CD8-positive, alpha-beta memory T cell (primary cell): ENCODE measurements around the gene SMTNL2. TPM values are rescaled to one million over a fixed set of nuclear protein-coding genes. Genes with fewer than 3 reads are reported as not detected.

ENCODE experiments used
- CTCF ChIA-PET: fragments of 350-600 bp; sonication (Branson Sonifier 250); formaldehyde crosslinking; loops from one replicate; lab custom pipeline; 2021; ENCODE audit warnings: antibody characterized with exemption; lab: Charles Lee
- POLR2A ChIA-PET: fragments of 350-600 bp; sonication (Branson Sonifier 250); formaldehyde crosslinking; loops from one replicate; lab custom pipeline; 2021; ENCODE audit warnings: antibody characterized with exemption; lab: Charles Lee
- DNase-seq, 5 donors: peaks; one replicate each; pipeline versions ENCODE4 v3.0.0 to v3.0.0-alpha.2; 2020 to 2022; ENCODE audit warnings: mixed read lengths in 1 of 5
- H3K27ac ChIP-seq: one replicate; pipeline ENCODE4 v1.7.0; 2013; ENCODE audit warnings: low read depth, mild to moderate bottlenecking, low read length, moderate library complexity
- H3K27me3 ChIP-seq: 2 replicates; pipeline ENCODE4 v1.7.0; 2013; ENCODE audit warnings: low read length, mild to moderate bottlenecking; ENCODE audit not compliant: insufficient read depth, poor library complexity, severe bottlenecking
- H3K36me3 ChIP-seq: 2 replicates; pipeline ENCODE4 v1.7.0; 2013; ENCODE audit warnings: mild to moderate bottlenecking, low read length, moderate library complexity; ENCODE audit not compliant: insufficient read depth
- H3K4me1 ChIP-seq: 2 replicates; pipeline ENCODE4 v1.7.0; 2013; ENCODE audit warnings: mild to moderate bottlenecking, low read length, moderate library complexity; ENCODE audit not compliant: insufficient read depth
- H3K4me3 ChIP-seq: 2 replicates; pipeline ENCODE4 v1.7.0; 2013; ENCODE audit warnings: mild to moderate bottlenecking, low read length
- H3K9me3 ChIP-seq: 2 replicates; pipeline ENCODE4 v1.7.0; 2013; ENCODE audit warnings: mild to moderate bottlenecking, low read length
- H3K27ac Mint-ChIP-seq, 8 donors: one replicate each; pipeline ENCODE4 v1.8.0; 2020 to 2021; ENCODE audit warnings: mixed read lengths in 8 of 8, mild to moderate bottlenecking in 6 of 8, inconsistent platforms in 3 of 8, moderate library complexity in 3 of 8
- H3K27me3 Mint-ChIP-seq, 2 donors: one replicate each; pipeline ENCODE4 v1.8.0; 2020 to 2021; ENCODE audit warnings: mixed read lengths in 2 of 2, mild to moderate bottlenecking in 1 of 2, moderate library complexity in 1 of 2
- H3K36me3 Mint-ChIP-seq, 3 donors: one replicate each; pipeline ENCODE4 v1.8.0; 2020 to 2021; ENCODE audit warnings: mixed read lengths in 3 of 3, inconsistent platforms in 1 of 3, mild to moderate bottlenecking in 1 of 3
- H3K4me1 Mint-ChIP-seq, 3 donors: one replicate each; pipeline ENCODE4 v1.8.0; 2020 to 2021; ENCODE audit warnings: mixed read lengths in 3 of 3, inconsistent platforms in 1 of 3, mild to moderate bottlenecking in 1 of 3
- H3K4me3 Mint-ChIP-seq, 7 donors: one replicate each; pipeline ENCODE4 v1.8.0; 2020 to 2021; ENCODE audit warnings: mixed read lengths in 7 of 7, mild to moderate bottlenecking in 6 of 7, moderate library complexity in 4 of 7, inconsistent platforms in 2 of 7
- H3K9me3 Mint-ChIP-seq, 5 donors: one replicate each; pipeline ENCODE4 v1.8.0; 2020 to 2022; ENCODE audit warnings: mixed read lengths in 5 of 5, mild to moderate bottlenecking in 3 of 5, moderate library complexity in 2 of 5, inconsistent platforms in 1 of 5
- polyA plus RNA-seq: library from polyadenylated mRNA; unstranded; fragments of 300-500 nt; fragmentation: Illumina TruSeq; gene quantifications from one replicate; pipeline ENCODE4 v1.2.3, GENCODE V29; 2021
- total RNA-seq, 2 experiments: library from RNA; stranded (reverse); gene quantifications; one replicate each; pipeline ENCODE4 v1.2.3, GENCODE V29; 2021

SMTNL2 gene
- total RNA-seq, result not detected
- polyA plus RNA-seq, result not detected

DNA sequence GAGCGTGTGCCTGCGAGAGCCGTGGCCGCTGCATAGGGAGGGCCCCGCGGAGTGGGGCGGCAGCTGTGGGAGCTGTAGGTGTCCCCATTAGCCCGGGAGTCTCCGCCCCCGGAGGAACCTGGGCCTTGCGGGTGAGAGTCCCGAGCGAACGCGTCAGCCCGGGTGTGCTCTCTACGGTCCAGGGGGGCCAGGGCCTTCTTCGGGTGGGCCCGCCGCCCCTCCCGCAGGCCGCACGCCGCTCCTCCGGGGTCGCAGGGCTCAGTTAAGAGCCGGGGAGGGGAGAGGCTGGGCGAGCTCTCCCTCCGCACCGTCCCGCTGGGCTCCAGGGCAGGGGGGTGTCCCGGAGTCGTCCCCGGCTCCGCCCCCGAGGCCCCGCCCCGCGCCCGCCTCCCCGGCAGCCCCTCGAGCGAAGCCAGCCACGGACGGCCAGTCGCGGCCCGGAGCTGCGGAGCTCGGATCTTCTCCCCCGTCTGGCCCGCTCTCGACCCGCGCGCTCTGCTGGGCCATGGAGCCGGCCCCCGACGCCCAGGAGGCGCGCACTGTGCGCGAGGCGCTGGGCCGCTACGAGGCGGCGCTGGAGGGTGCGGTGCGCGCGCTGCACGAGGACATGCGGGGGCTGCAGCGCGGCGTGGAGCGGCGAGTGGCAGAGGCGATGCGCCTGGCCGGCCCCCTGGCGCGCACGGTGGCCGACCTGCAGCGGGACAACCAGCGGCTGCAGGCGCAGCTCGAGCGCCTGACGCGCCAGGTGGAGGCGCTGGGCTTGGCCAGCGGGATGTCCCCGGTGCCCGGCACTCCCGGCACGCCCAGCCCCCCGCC, at the start of gene SMTNL2:
Gene SMTNL2, plus strand, starts transcription at position 429 of the 816 bp plus-strand sequence. Its CDS starts 77 bp downstream, at position 506.
- CTCF ChIA-PET, result no interaction called here
- peak in 1 of 5 donors; percentile 19 for DNase-seq
- POLR2A ChIA-PET, result no interaction called here

DNA sequence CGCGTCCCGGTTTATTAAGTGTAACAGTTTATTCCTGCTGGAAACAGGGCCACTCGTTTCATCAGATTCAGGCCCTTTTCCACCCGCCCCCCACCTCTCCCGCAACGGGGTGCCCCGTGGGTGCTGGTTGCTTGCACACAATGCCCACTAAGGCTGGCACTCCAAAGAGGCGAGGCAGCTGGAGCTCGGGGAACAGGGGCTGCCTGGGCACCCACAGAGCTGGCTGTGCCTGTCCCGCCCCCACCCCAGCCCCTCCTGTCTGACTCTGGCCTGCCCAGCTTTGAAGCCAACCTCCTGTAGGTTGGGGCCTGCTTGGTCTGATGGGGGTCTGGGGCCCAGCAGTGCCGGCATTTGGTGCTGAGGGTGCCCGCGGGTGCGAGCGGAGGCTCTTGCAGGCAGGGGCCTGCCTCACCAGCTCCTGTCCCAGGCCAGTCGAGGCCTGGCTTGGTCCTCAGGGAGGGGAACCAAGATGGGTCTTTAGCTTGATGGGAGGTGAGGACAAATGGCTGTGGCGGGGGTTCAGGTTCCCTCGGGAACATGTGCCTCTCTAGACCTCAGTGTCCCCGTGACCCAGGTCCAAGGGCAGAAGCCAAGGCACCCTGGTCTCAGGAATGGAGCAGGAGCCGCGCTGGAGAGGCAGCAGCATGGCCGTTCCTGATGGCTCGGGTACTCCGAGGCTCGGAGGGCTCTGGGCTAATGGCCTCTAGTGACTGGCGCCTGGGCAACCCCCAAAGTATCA, 49.2 kb upstream of the SMTNL2 start:
- Histone ChIP-seq H3K4me3 (no peak overlapping the region), H3K27ac (no peak overlapping the region), H3K27me3 (no peaks in the 10 kb centered on the region), H3K4me1 (no peaks in the 10 kb centered on the region), H3K36me3 (no peaks in the 10 kb centered on the region), H3K9me3 (no peaks in the 10 kb centered on the region)
- no peak overlapping the region for H3K4me3 Mint-ChIP-seq
- ChIA-PET CTCF (no interaction called here), POLR2A (no interaction called here)
- H3K4me1 Mint-ChIP-seq, result peaks cover 0 to 9% (median 4%) of the 10 kb centered on the region in 3 donors
- H3K9me3 Mint-ChIP-seq, result no peaks in the 10 kb centered on the region
- peaks cover 0 to 1% of the 10 kb centered on the region in 2 donors for H3K27me3 Mint-ChIP-seq
- peak overlapping the region in 1 of 8 donors; percentile 39 for H3K27ac Mint-ChIP-seq
- peaks cover 0 to 23% (median 0%) of the 10 kb centered on the region in 3 donors for H3K36me3 Mint-ChIP-seq
- no peak for DNase-seq

More for the DNA sequence above, at the start of gene SMTNL2:
- Mint-ChIP-seq H3K4me1 (peaks cover 4 to 14% (median 4%) of the 10 kb centered on the region in 3 donors), H3K9me3 (no peaks in the 10 kb centered on the region), H3K36me3 (no peaks in the 10 kb centered on the region), H3K4me3 (peak within 1 kb of the TSS; percentile 7 to 82 (median 73)), H3K27ac (no peak within 1 kb of the TSS), H3K27me3 (peaks cover 31 to 45% of the 10 kb centered on the region in 2 donors)
- Histone ChIP-seq H3K4me3 (no peak within 1 kb of the TSS), H3K27me3 (peaks cover 22% of the 10 kb centered on the region), H3K36me3 (no peaks in the 10 kb centered on the region), H3K27ac (no peak within 1 kb of the TSS), H3K4me1 (no peaks in the 10 kb centered on the region), H3K9me3 (no peaks in the 10 kb centered on the region)

DNA sequence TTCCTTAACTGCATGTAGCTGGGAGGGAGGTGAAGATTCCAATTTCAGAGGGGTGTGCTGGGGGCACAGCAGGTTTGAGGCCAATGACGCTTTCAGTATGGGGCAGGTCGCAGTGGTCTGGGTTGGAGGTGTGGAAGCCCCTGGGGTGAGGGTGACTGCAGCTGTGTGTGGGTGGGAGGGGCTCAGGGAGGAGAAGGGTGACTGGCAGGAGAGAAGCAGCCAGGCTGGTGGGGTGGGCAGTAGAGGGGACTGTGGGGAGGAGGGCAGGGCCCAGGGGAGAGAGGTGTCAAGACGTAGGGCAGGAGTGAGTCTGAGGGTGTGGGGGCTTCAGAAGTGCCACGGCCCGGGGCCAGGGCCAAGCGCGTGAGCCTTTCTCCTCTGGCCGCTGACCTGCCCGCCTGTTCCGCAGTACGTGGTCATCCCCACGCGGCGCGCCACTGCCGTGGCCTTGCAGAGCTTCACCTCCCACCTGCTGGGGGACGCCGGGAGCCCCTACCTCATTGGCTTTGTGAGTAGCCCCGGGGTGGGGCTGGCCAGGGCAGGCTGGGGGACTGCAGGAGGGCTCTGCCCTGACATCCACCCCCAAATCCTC, 48.6 kb upstream of the SMTNL2 start:
- no peaks in the 10 kb centered on the region for H3K27me3 ChIP-seq
- no peaks in the 10 kb centered on the region for H3K4me1 ChIP-seq
- Mint-ChIP-seq H3K9me3 (no peaks in the 10 kb centered on the region), H3K36me3 (peaks cover 0 to 29% (median 0%) of the 10 kb centered on the region in 3 donors), H3K27ac (peak overlapping the region in 1 of 8 donors; percentile 39), H3K27me3 (no peaks in the 10 kb centered on the region), H3K4me1 (peaks cover 0 to 9% (median 4%) of the 10 kb centered on the region in 3 donors), H3K4me3 (no peak overlapping the region)
- no peak overlapping the region for H3K4me3 ChIP-seq
- no peaks in the 10 kb centered on the region for H3K36me3 ChIP-seq
- ChIA-PET POLR2A (no interaction called here), CTCF (no interaction called here)
- DNase-seq, result no peak
- H3K27ac ChIP-seq, result no peak overlapping the region
- H3K9me3 ChIP-seq, result no peaks in the 10 kb centered on the region

DNA sequence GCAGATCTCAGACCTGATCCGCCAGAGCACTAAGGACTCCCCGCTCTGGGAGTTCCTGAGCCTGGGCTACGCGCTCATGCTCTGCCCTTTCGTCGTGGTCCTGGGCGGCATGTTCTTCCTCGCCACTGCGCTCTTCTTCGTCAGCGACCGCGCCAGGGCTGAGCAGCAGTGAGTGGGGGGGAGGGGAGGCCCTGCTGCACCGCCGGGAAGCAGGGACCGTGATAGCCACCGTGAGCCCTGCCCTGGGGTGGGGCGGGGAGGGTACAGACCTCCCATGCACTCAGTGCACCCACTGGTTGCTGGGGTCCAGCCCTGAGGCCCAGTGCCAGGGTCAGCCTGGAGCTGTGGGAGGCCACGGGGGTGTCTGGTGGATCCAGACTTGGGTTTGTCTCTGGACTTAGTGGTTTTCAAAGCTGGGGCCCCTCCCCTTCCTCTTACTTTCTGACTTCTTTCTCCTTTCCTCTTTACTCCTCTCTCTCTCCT, 48.0 kb upstream of the SMTNL2 start:
- CTCF ChIA-PET, result interaction anchor here (2.2 kb wide), 1 partner anchor 90 kb away, joined by 4 read pairs; no protein-coding TSS in a partner anchor

DNA sequence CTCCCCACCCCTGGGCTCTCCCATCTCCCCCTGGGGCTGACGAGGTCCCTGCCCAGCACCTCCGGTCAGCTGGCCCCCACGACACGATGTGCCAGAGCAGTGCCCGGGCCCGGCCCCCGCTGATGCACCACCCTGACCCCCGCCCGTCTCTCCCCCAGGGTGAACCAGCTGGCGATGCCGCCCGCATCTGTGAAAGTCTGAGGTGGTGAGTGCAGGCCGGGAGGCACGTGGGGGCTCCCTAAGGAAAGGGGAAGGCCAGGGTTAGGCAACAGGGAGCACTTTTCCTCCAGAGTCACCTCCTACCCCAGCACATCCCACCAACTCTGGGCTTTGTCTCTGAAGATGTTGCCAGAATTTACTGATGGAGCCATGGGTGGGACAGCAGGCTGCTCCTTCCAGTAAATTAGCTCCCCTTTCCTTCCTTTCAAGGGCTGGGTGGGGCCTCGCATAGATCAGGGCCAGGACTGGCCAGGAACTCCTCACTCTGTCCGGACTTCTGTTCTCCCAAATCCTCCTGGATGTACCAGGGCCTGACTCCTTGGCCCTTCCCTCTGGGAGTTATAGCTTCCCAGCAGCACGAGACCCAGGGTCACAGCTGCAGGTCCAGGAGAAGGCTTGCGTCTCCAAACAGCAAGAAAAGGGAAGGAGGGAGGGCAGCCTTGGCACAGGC, 47.5 kb upstream of the SMTNL2 start:
- Histone ChIP-seq H3K36me3 (peaks cover 7% of the 10 kb centered on the region), H3K9me3 (no peaks in the 10 kb centered on the region), H3K4me1 (no peaks in the 10 kb centered on the region), H3K27me3 (no peaks in the 10 kb centered on the region), H3K27ac (no peak overlapping the region), H3K4me3 (no peak overlapping the region)
- ChIA-PET CTCF (interaction anchor here (2.2 kb wide), 1 partner anchor 89 kb away, joined by 4 read pairs; no protein-coding TSS in a partner anchor), POLR2A (no interaction called here)
- Mint-ChIP-seq H3K36me3 (peaks cover 0 to 39% (median 0%) of the 10 kb centered on the region in 3 donors), H3K27me3 (no peaks in the 10 kb centered on the region), H3K4me3 (no peak overlapping the region), H3K9me3 (no peaks in the 10 kb centered on the region), H3K4me1 (peaks cover 0 to 9% (median 4%) of the 10 kb centered on the region in 3 donors), H3K27ac (no peak overlapping the region)
- DNase-seq, result no peak

More for the DNA sequence above, 48.0 kb upstream of the SMTNL2 start:
- H3K4me3 Mint-ChIP-seq, result no peak overlapping the region
- Histone ChIP-seq H3K4me1 (no peaks in the 10 kb centered on the region), H3K4me3 (no peak overlapping the region), H3K9me3 (no peaks in the 10 kb centered on the region), H3K27ac (no peak overlapping the region), H3K36me3 (peaks cover 2% of the 10 kb centered on the region), H3K27me3 (no peaks in the 10 kb centered on the region)
- POLR2A ChIA-PET, result no interaction called here
- H3K4me1 Mint-ChIP-seq, result peaks cover 0 to 9% (median 4%) of the 10 kb centered on the region in 3 donors
- no peaks in the 10 kb centered on the region for H3K27me3 Mint-ChIP-seq
- no peaks in the 10 kb centered on the region for H3K9me3 Mint-ChIP-seq
- peaks cover 0 to 34% (median 0%) of the 10 kb centered on the region in 3 donors for H3K36me3 Mint-ChIP-seq
- DNase-seq, result no peak
- H3K27ac Mint-ChIP-seq, result no peak overlapping the region

DNA sequence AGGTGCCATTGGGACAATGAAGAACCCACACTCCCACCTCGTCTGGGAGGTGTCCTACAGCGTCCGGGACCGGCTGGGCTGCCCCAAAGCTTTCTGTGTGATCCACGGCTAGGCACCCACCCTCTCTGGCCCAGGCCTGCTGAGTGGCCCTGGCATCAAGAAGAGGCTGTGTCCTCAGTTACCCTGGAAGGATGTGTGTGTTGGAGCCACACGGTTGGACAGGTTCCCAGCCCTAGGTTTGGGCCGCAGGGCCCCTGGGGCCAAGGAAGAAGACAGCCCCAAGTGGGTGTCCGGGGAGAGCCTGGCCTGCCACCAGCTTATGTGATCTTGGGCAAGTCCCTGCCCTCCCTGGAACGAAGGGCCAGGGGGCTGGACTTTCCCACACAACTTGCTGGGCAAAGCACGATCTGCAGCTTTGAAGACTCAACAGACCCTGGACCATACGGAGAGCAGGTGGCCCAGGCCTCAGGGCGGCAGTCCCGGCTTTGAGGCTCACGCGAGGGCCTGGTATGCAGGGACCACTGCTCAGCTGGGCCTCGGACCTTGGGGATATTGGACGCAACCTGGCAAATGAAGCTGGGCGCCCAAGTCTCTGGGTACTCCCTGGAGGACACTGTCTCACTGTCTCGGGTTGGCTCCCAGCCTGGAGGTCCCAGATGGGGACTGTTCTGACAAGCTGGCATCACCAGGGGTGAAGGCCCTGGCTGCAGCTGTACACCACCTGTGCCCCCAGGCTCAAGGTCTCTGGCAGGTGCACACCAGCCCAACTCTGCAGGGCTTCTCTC, 46.7 kb upstream of the SMTNL2 start:
- Histone ChIP-seq H3K27me3 (no peaks in the 10 kb centered on the region), H3K27ac (no peak overlapping the region), H3K4me3 (no peak overlapping the region), H3K4me1 (no peaks in the 10 kb centered on the region), H3K9me3 (no peaks in the 10 kb centered on the region), H3K36me3 (peaks cover 14% of the 10 kb centered on the region)
- Mint-ChIP-seq H3K27me3 (no peaks in the 10 kb centered on the region), H3K4me1 (peaks cover 0 to 9% (median 4%) of the 10 kb centered on the region in 3 donors), H3K36me3 (peaks cover 0 to 46% (median 0%) of the 10 kb centered on the region in 3 donors), H3K4me3 (no peak overlapping the region), H3K9me3 (no peaks in the 10 kb centered on the region), H3K27ac (no peak overlapping the region)
- no peak for DNase-seq
- CTCF ChIA-PET, result interaction anchor here (2.2 kb wide), 1 partner anchor 88 kb away, joined by 4 read pairs; no protein-coding TSS in a partner anchor
- POLR2A ChIA-PET, result no interaction called here
